NCI-H2196 (cell line): ENCODE results near the gene GRAMD1A.
"Not testable (repeated sequence)": the region's sequence is repeated elsewhere in the genome, so short reads cannot be mapped to it uniquely, and the experiment has no call there.

Experiments used
- DNase-seq: peaks from one replicate; lab custom pipeline; 2025; ENCODE audit not compliant: unreplicated experiment; lab: John Stamatoyannopoulos, UW

GRAMD1A gene

DNA sequence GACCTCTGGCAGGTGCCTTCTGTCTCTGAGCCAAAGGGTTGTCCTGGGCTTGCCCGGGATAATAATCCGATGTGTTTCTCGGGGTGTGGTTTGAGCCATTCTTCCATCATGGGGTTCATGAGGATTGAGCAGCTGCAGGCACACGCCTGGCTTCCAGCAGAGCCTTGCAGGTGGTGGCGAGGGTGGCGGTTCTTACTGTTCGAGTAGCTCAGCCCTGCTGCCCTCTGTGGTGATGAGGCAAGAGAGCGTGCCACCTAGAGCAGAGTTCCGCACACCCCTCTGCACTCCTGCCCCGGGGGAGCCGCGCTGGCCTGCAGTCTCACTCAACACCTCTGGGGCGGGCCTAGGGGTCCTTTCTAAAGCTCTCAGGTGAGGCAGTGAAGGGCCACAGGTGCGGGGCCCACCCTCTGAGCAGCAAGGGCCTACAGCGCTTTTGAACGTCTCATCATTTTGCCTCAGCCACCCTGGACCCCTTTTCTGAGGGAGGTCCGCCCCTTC is 33.9 kb downstream of the GRAMD1A start:
- no peak for DNase-seq

DNA sequence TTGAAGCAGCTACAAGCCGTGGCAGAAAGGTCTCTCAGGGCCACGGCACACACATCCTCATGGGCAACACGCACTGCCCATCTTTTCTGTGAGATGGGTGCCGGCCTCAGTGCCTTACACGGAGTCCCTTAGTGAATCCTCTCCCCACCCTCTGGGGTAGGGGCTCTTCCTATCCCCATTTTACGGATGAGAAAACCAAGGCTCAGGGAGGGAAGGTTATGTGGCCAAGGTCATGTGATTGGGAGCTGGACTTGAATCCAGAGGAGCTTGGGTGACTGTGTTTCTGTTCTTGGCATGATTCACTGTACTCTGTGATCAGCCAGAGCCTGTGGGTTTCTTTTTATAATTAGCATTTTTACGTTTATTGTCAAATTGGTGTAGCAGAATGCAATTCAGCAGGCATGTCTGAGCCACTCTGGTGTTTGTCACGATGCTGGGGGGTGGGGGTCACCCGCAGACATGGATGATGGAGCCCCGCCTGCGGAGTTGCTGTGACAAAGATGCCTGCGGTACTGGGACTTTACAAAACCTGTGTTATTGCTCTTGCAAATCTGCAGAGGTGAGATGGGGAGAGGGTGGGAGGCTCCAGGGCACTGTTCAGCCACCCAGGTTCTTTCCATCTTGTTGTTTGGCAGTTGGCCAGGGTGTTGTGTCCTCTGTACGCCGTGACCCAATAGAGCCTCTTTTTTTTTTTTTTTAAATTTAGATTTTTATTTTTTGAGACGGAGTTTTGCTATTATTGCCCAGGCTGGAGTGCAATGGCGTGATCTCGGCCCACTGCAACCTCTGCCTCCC is 34.7 kb downstream of the GRAMD1A start:
- no peak for DNase-seq

DNA sequence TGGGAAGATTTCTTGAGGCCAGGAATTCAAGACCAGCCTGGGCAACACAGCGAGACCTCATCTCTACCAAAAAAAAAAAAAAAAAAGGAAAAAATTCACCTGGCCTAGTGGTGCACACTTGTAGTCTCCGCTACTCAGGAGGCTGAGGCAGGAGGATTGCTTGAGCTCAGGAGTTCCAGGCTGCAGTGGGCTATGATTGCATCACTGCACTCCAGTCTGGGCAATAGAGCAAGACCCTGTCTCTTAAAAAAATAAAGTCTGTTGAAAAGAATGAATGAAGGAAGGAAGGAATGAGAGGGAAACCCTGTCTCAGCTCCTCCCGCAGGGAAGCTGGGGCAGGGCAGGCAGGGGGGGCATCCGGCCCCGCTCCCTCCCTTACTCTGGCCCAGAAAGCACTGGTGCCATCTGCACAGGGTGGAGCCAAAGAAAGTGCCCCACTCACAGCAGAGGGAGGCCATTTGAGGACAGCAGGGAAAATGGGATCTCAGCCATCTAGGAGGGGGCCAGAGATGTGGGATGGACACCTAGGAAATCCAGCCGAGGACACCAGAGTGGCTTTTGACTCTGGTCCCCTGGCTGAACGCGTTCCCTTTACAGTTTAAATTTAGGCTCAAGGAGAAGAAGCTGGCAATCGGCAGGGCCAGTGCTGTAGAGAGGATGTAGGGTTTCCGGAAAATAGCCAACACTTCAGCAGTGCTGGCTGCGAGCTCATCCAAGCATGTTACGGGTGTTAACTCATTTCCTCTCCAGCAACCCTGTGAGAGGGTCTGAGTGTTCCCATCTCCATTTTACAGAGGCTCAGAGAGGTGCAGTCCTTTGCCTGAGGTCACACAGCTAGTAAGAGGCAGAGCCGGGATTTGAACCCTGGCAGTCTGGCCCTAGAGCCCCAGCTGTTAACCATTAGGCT is 37.8 kb downstream of the GRAMD1A start:
- DNase-seq = peak; percentile 62

DNA sequence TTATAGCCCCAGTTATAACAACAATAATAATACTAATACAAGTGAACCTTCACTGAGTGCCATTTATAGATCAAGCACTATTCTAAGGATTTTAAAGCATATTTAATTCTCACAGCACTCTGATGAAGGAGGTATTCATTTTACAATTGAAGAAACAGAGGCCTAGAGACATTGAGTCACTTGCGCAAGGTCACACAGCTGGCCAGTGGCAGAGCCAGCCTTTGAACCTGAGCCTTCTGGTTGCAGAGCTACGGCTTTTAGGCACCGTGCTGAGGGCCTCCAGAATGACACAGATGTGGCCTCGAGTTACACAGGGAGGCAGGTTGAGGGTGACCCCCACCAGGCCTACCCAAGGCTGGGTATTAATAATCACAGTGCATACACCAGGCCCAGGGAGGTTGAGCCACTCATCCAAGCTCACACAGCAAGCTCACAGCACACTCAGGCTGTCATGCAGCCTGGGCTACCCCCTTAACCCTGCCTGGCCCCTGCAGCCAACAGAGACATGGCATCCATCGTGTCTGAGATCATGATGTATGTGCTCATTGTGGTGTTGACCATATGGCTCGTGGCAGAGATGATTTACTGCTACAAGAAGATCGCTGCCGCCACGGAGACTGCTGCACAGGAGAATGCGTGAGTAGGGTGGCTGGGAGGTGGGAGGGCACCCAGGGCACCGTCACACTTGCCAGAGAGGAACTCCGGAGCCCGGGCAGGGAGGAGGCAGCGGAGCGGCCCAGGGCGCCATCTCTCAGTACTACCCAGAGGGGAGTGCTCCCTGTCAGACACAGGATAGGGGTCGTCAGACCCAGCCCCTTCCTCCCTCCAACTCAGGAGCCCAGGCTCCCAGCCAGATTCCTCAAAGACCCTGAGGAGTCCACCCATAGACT is 38.7 kb downstream of the GRAMD1A start:
- peak; percentile 26 for DNase-seq

DNA sequence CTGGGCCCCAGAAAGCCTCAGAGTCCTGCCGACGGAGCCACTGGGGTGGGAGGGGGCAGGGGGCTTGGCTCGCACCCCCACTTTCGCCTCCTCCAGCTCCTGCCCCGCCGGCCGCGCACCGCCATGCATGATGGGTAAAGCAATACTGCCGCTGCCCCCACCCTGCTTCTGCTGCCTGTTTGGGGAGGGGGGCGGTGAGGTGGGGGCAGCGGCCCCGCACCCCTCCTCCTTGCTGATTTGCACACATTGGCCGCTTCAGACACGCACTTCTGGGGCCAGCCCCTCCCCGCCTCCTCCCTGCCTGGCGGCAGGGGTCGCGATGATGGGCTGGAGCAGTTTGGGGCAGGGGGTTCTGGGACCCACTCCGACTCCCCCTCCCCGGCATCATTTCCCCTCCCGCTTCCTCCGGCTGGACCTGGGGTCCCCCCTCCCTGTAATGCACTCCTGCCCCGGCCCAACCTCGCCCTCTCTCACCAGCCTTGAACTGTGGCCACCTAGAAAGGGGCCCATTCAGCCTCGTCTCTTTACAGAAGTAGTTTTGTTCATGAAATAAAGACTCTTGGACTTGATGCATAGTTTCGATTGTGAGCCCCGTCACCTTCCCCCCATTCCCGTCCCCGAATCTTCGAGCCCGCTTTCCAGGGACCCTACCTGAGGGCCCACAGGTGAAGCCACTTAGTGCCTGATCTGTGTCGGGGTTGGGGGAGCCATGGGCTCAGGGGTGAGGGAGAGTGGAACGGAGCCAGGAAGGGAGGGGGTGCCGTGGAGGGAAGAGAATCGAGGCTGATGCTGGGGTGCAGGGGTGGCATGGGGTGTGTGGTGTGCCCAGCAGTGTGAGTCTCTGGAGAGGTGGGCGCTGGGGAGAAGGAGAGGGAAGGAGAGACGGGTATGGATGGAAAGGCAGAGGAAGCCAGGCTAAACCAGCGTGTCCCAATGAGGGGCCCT is 40.0 kb downstream of the GRAMD1A start:
- DNase-seq = no peak

DNA sequence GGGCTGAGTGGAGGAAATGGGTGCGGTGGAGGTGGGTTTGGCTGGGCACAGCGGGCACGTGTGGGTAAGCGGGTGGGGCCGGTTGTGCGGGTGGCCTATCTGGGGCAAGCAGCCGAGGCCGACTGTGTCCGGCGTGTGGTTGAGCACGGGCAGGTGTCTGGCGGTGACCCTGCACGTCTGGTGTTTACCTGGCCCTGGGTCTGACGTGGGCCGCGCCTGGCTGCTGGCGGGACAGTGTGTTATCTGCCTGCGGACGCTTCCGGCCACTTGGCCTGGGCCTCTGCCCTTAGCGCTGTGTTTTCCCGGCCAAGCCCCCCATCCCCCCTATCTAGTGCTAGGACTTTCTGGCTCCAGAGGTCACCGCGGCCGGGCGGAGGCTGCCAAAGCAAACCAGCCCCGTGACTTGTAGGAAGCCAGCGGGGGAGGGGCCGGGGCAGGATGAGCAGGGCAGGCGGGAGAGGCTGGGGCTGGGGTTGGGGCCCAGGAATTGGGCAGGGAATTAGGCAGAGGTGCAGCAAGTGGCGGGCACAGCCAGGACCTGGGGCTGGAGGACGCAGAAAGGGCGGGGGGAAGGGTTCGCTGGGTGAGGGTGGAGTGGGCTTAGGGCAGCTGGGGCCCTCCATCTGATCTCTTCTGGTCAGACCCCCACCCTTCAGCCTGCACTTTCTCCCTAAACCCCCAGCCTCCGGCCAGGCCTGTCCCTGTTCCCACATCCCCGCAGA is 40.9 kb downstream of the GRAMD1A start:
- DNase-seq = peak; percentile 93

DNA sequence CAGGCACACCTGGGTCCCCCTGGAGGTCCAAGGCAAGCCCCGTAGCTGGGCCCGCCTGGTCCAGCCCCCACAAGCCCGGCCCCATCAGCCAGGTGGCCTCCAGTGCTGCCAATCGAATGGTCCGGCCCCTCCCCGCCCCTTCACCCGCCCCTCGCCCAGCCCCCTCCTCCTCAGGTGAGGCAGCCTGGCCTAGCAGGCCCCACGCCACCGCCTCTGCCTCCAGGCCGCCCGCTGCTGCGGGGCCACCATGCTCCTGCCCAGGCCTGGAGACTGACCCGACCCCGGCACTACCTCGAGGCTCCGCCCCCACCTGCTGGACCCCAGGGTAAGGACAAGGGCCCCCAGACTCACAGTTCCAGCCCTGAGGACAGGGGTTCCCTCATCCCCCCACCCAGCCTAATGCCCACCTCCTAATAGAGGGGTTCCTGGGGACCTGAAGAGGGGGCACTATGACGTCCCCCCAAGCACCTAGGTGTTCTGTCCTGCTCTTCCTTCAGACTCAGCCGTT is 41.5 kb downstream of the GRAMD1A start, which contains the start of gene HPN:
Gene HPN, plus strand, starts transcription at position 174 of the 508 bp plus-strand sequence. CDS start 786 bp downstream, outside the sequence.
- DNase-seq = peak; percentile 75

DNA sequence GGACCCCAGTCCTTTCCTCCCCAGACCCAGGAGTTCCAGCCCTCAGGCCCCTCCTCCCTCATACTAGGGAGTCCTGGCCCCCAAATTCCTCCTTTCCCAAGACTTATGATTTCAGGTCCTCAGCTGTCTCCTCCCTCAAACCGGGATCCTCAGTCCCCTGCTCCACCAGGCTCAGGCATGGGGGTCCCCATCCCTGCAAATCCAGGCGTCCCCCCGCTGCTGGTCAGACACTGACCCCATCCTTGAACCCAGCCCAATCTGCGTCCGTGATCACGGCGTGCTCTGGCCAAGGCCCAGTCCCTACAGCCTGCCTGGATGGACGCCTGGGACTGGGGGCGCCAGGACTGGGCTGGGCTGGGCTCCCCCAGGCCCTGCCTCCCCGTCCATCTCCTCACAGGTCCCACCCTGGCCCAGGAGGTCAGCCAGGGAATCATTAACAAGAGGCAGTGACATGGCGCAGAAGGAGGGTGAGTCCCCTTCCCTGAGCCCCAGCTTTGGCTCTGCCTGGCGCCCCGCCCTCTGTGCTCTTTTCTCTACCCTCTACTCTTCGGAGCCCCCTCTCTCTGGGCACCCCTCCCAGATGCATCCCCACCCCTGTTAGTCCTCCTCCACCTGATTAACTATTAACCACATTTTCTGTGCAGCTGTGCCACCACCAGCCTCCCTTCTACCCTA is 42.1 kb downstream of the GRAMD1A start:
- no peak for DNase-seq

DNA sequence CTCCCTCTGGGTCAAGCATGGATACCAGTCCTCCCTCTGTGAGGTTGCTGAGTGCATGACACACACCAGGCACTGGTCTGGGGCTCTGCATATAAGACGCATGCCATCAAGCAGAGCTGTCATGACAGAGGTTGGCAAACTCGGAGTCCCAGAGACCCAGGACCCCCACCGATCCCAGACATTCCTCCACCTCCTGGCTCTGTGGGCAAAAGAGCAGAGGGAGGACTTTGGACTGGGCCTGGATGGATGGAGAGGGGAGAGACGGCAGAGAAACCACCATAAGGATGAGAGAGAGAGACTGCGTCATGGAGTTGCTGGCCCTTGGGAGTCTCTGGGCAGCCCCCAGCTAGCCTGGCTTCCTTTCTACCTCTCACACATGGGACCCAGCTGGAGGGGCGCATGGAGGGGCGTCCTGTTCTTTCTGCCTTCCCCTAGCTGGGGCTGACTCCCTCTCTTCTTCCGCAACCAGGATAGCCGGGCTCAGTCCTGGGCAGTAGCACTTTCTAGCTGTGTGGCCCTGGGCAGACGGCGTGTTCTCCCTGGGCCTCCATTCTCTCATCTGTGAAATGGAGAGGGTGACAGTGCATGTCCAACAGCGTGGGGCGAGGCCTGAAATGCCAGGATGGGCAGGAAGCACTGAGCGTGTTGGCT is 43.0 kb downstream of the GRAMD1A start:
- no peak for DNase-seq

DNA sequence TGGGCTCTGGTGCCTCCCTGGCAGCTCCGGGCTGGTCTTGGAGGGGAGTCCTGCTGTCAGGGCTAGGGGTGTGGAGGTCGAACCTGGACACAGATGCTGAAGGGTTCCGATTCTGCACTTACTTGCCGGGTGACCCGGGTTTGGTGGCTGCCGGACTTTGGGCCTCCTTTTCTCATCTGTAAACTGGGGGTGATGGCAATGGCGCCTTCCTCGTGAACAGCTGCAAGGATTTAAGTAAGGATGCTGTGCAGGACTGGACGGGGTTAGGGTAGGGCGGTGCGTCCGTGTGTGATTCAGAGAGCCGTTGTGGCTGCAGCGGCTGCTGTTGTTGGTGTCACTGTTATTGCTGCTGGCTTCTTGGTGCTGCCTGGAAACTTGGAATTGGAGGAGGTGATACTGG is 43.8 kb downstream of the GRAMD1A start:
- no peak for DNase-seq

DNA sequence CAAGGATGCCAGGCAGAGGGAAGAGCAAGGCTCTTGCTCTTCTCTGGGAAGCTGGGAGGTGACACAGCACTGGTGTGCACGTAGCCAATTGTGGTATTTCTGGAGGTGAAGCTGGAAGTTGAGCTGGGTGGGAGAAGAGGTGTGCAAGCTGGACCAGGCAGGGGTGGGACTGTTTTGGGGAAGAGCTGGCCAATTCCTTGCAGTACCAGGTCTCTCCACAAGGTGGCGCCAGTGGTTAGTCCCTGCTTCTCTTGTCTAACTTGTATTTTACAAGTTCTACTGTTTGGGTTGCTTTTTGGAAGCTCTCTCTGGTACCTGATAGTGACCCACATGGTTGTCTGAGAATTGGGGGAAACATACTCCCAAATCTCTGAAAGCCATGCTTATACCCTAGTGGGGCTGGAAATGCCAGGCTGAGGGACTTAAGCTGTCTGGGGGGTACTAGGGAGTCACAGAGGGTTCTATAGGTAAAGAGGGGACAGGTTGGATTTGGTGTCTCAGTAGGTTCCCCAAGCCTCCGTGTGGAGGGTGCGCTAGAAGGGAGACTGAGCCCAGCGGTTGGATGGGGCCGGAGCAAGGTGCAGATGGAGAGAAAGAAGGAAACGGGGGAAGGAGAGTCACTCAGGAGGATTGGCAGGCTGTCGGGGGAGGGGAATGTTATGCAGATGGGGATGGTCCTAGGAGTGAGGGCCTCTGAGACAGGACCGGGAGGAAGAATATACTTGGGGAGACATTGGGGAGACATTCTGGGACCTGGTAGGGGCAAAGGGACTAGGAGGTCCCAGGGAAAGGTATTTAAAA is 44.4 kb downstream of the GRAMD1A start:
- DNase-seq = peak; percentile 52

DNA sequence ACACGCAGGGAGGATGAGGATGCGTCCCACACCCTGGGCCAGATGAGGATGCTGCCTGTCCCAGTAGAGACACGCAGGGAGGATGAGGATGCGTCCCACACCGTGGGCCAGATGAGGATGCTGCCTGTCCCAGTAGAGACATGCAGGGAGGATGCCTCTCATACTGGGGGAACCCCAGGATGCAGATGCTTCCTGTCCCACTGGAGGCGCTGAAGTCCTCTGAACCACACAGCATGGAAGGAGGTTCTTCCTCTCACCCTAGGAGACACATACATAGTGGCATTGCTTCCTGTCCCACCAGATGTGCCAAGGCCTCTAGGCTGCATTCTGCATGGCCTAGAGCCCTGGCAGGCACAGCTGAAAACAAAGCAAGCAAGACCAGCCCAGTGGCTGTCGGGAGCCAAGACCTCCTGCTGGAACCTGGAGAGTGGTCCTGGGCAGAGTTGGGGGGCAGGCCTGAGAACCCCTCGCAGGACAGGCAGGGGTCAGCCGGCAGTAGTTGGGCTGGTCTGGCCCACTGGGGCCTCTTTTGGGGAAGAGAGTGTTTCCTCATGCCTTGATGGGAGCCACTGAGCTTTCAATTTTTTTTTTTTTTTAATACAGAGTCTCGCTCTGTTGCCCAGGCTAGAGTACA is 45.7 kb downstream of the GRAMD1A start:
- no peak for DNase-seq

DNA sequence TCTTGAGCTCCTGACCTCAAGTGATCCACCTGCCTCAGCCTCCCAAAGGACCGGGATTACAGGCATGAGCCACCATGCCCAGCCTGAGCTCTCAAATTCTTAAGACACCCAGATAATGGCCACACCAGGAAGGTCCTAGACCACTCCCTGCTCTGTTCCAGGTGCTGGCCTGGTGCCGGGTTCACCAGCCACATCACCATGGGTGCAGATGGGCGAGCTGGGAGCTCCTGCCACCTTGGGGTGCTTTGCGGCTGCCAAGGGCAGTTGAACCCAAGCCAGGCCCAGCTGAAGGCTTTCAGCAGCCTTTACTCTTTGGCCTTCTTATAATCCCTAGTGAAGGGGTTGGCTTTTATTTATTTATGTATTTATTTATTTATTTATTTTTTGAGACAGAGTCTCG is 46.3 kb downstream of the GRAMD1A start:
- DNase-seq = no peak

DNA sequence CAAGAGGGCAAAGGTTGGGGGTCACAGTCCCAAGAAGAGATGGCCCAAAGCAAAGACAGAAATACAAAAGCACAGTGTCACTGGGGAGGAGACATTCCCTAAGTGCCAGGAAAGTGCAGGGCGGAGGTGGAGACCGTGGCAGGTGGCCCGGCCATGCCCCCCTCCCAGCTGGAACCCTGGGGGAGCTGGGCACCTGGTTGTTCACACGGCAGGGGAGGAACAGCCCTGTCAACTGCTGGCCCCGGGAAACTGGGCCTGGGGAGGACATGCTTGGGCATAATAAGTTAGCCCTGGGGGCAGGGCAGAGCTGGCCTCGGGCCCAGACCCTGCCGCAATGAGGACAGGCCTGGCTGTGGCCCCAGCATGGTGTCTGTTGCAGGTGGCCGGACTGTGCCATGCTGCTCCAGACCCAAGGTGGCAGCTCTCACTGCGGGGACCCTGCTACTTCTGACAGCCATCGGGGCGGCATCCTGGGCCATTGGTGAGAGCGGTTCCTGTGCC is 48.8 kb downstream of the GRAMD1A start:
- DNase-seq = peak; percentile 88

DNA sequence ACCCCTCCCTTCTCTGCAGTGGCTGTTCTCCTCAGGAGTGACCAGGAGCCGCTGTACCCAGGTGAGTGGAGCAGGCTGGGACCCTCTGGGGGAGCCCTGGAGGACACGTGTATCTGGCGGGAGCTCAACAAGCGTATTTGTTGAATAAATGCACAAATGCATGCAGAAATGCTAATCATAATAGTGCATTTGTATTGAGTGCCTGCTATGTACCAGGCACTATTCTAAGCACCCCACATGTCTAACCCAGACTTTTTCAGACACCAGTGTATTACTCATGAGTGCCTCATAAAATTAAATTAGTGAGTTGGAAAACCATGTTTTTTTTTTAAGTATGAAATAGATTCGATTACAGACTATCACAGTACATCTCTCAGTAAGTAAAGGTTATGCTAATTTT is 49.3 kb downstream of the GRAMD1A start:
- DNase-seq = no peak

DNA sequence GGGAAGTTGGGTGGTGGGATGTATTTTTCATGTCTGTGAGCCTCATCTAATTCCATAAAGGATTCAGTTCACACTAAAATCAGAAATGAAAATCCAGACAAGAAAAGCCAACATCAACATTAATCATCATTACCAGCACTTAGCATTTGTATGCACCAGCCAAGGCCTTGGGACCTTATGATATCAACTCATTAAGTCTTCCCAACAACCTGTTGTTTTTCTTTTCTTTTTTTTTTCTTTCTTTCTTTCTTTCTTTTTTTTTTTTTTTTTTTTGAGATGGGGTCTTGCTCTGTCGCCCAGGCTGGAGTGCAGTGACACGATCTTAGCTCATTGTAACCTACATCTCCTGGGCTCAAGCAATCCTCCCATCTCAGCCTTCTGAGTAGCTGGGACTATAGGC is 50.5 kb downstream of the GRAMD1A start:
- not testable (repeated sequence) for DNase-seq
